Measurements from ENCODE around the gene GLRX3.

- TF ChIP-seq CTCF (IDR thresholded peaks at IDR 0.05) (no peak), POLR2A (IDR thresholded peaks at IDR 0.05; ENCODE audit: low read depth) (no peak), POLR2AphosphoS5 (IDR thresholded peaks at IDR 0.05) (no peak)
Observed at GRCh38 chr10:130167707-130168106, 31.5 kb downstream of the GLRX3 start.

Data from esophagus muscularis mucosa (tissue), 3 donors.